ENCODE results near the gene MGA. TPM values are rescaled to one million over a fixed set of nuclear protein-coding genes. Genes with fewer than 3 reads are reported as not detected.

Gene MGA
- total RNA-seq, 4 donors from 2014 or later: 25.3 to 39.4 (median 31.5) TPM

- H3K27ac ChIP-seq (replicated peaks in 1 of 4): peak overlapping the region; percentile 60 to 73 (median 66)
- WGBS: 53% methylated on average over 4 of the region's 4 CpGs
- TF ChIP-seq POLR2A (IDR thresholded peaks at IDR 0.05; ENCODE audit: low read depth) (no peak), CTCF (IDR thresholded peaks at IDR 0.05) (no peak), POLR2AphosphoS5 (IDR thresholded peaks at IDR 0.05) (no peak), EP300 (IDR thresholded peaks at IDR 0.05) (no peak)
- H3K27me3 ChIP-seq: no peaks in the 10 kb centered on the region
- intact Hi-C loops (cut with DNase I): no loop called here
- H3K4me3 ChIP-seq: no peak overlapping the region
- no peaks in the 10 kb centered on the region for H3K9me3 ChIP-seq
- H3K4me1 ChIP-seq: peaks cover 46 to 70% (median 53%) of the 10 kb centered on the region in 4 donors
- no peaks in the 10 kb centered on the region for H3K36me3 ChIP-seq
- no peak for DNase-seq (ENCODE audit: extremely low spot score)
Observed at GRCh38 chr15:41789236-41789635, 129.0 kb downstream of the MGA start.

GRCh38 chr15:41789662-41790061, 129.5 kb downstream of the MGA start:
- no peaks in the 10 kb centered on the region for H3K36me3 ChIP-seq
- DNase-seq (ENCODE audit: extremely low spot score): no peak
- intact Hi-C loops (cut with DNase I): no loop called here

GRCh38 chr15:41790169-41790568, 130.0 kb downstream of the MGA start:
- no peak overlapping the region for H3K4me3 ChIP-seq
- intact Hi-C loops (cut with DNase I): no loop called here
- WGBS: 96% methylated on average over 3 of the region's 3 CpGs
- no peaks in the 10 kb centered on the region for H3K36me3 ChIP-seq
- DNase-seq (ENCODE audit: extremely low spot score): no peak
- TF ChIP-seq EP300 (IDR thresholded peaks at IDR 0.05) (no peak), POLR2A (IDR thresholded peaks at IDR 0.05; ENCODE audit: low read depth) (no peak), POLR2AphosphoS5 (IDR thresholded peaks at IDR 0.05) (no peak), CTCF (IDR thresholded peaks at IDR 0.05) (no peak)
- no peaks in the 10 kb centered on the region for H3K27me3 ChIP-seq
- H3K4me1 ChIP-seq: peaks cover 46 to 76% (median 54%) of the 10 kb centered on the region in 4 donors
- no peaks in the 10 kb centered on the region for H3K9me3 ChIP-seq
- H3K27ac ChIP-seq (replicated peaks in 1 of 4): peak overlapping the region; percentile 60 to 73 (median 66)

More at GRCh38 chr15:41789662-41790061, 129.5 kb downstream of the MGA start:
- Histone ChIP-seq H3K4me1 (peaks cover 46 to 71% (median 53%) of the 10 kb centered on the region in 4 donors), H3K9me3 (no peaks in the 10 kb centered on the region), H3K4me3 (no peak overlapping the region), H3K27ac (replicated peaks in 1 of 4) (peak overlapping the region; percentile 60 to 73 (median 66)), H3K27me3 (no peaks in the 10 kb centered on the region)
- TF ChIP-seq EP300 (IDR thresholded peaks at IDR 0.05) (no peak), POLR2A (IDR thresholded peaks at IDR 0.05; ENCODE audit: low read depth) (no peak), POLR2AphosphoS5 (IDR thresholded peaks at IDR 0.05) (no peak)

GRCh38 chr15:41790756-41791546, 130.7 kb downstream of the MGA start:
- Histone ChIP-seq H3K4me1 (peaks cover 50 to 84% (median 61%) of the 10 kb centered on the region in 4 donors), H3K4me3 (no peak overlapping the region), H3K36me3 (no peaks in the 10 kb centered on the region), H3K27me3 (no peaks in the 10 kb centered on the region), H3K27ac (replicated peaks in 1 of 4) (peak overlapping the region; percentile 60 to 73 (median 66)), H3K9me3 (no peaks in the 10 kb centered on the region)
- intact Hi-C loops (cut with DNase I): no loop called here
- DNase-seq (ENCODE audit: extremely low spot score): no peak
- TF ChIP-seq POLR2AphosphoS5 (IDR thresholded peaks at IDR 0.05) (peak in 1 of 2 donors; percentile 13), EP300 (IDR thresholded peaks at IDR 0.05) (no peak), POLR2A (IDR thresholded peaks at IDR 0.05; ENCODE audit: low read depth) (no peak)
- 43% methylated on average over 5 of the region's 5 CpGs for WGBS

GRCh38 chr15:41791547-41791937, 131.3 kb downstream of the MGA start:
- 86% methylated on average over 3 of the region's 4 CpGs for WGBS
- Histone ChIP-seq H3K36me3 (no peaks in the 10 kb centered on the region), H3K4me1 (peaks cover 56 to 89% (median 67%) of the 10 kb centered on the region in 4 donors), H3K9me3 (no peaks in the 10 kb centered on the region), H3K4me3 (no peak overlapping the region), H3K27me3 (no peaks in the 10 kb centered on the region), H3K27ac (replicated peaks in 1 of 4) (peak overlapping the region; percentile 60 to 73 (median 66))
- intact Hi-C loops (cut with DNase I): no loop called here
- no peak for DNase-seq (ENCODE audit: extremely low spot score)
- TF ChIP-seq POLR2AphosphoS5 (IDR thresholded peaks at IDR 0.05) (no peak), CTCF (IDR thresholded peaks at IDR 0.05) (no peak), EP300 (IDR thresholded peaks at IDR 0.05) (no peak)

Data from esophagus muscularis mucosa (tissue), 4 donors.